GM19395 (cell line): Measurements from ENCODE around the gene NPPA.
"Not testable (repeated sequence)": the region's sequence is repeated elsewhere in the genome, so short reads cannot be mapped to it uniquely, and the experiment has no call there.

Source experiments
- ATAC-seq: cut with Tn5 transposase; IDR thresholded peaks from one replicate; pipeline ENCODE4 v1.9.1; 2021; ENCODE audit warnings: mild to moderate bottlenecking, moderate library complexity; ENCODE audit not compliant: unreplicated experiment

Gene NPPA

GRCh38 chr1:11847667-11848372, at the start of gene NPPA:
NPPA (minus strand) TSS chr1:11847783; CDS start chr1:11847684, 99 bp downstream.
- no peak for ATAC-seq

- ATAC-seq, result not testable (repeated sequence)
These were observed 46.9 kb upstream of the NPPA start for GRCh38 chr1:11894501-11894900.

GRCh38 chr1:11893907-11894251, 46.3 kb upstream of the NPPA start:
- ATAC-seq, result no peak

- no peak for ATAC-seq
These were observed 44.0 kb upstream of the NPPA start for GRCh38 chr1:11891433-11892186.

- ATAC-seq, result no peak
These were observed 41.3 kb upstream of the NPPA start for GRCh38 chr1:11888877-11889208.

GRCh38 chr1:11888206-11888876, 40.8 kb upstream of the NPPA start:
- no peak for ATAC-seq

- no peak for ATAC-seq
These were observed 40.1 kb upstream of the NPPA start for GRCh38 chr1:11887666-11888007.

GRCh38 chr1:11886986-11887665, 39.5 kb upstream of the NPPA start:
- no peak for ATAC-seq

- ATAC-seq, result no peak
These were observed 38.3 kb upstream of the NPPA start for GRCh38 chr1:11885916-11886315.

- ATAC-seq, result no peak
These were observed 35.4 kb upstream of the NPPA start for GRCh38 chr1:11882814-11883538.

GRCh38 chr1:11881749-11882441, 34.3 kb upstream of the NPPA start:
- ATAC-seq, result no peak

GRCh38 chr1:11880911-11881748, 33.5 kb upstream of the NPPA start:
- no peak for ATAC-seq

GRCh38 chr1:11880181-11880575, 32.6 kb upstream of the NPPA start:
- ATAC-seq, result no peak

- ATAC-seq, result no peak
These were observed 32.0 kb upstream of the NPPA start for GRCh38 chr1:11879311-11880180.

GRCh38 chr1:11878891-11879190, 31.3 kb upstream of the NPPA start:
- ATAC-seq, result no peak

GRCh38 chr1:11878081-11878890, 30.7 kb upstream of the NPPA start:
- ATAC-seq, result no peak

GRCh38 chr1:11877074-11877473, 29.5 kb upstream of the NPPA start:
- ATAC-seq, result no peak

GRCh38 chr1:11875094-11875493, 27.5 kb upstream of the NPPA start:
- no peak for ATAC-seq
